ENCODE data around the gene MAML2. TPM values are rescaled to one million over a fixed set of nuclear protein-coding genes. Genes with fewer than 3 reads are reported as not detected.

The MAML2 gene
- total RNA-seq, 1 experiment from 2014 or later: 28.3 TPM

DNA sequence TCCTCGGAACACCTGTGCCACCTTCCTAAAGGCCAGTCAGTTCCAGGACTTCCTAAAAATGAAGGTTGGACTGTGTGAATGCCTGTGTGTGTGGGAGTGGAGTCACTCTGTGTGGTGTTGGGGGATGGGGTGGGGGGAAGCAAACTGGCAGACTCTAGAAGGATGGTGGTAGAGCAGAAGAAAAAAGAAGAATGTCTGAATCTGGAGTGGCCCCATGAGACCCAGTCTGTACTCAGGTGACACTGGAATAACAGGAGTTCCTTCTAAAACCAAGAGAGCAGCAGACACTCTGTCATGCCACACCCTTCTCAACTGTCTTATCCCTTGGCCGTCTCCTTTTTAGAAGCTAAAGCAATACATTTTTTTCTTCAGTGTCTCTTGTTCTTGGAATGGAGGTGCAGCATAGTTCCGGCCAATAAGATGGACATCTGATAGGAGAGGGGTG is 82.9 kb downstream of the MAML2 start:
- H3K4me2 ChIP-seq: peak overlapping the region; percentile 63
- CTCF ChIA-PET: no interaction called here
- H3K79me2 ChIP-seq (ENCODE audit: low read depth): peaks cover 89% of the 10 kb centered on the region
- no peaks in the 10 kb centered on the region for H4K20me1 ChIP-seq (ENCODE audit: insufficient read depth)
- H3K36me3 ChIP-seq (ENCODE audit: low read depth): peaks cover 49% of the 10 kb centered on the region
- no peak for DNase-seq
- intact Hi-C loops (cut with micrococcal nuclease; ENCODE audit: unreplicated experiment): loop anchor here (5.0 kb wide), 1 partner anchor 47 kb away; no protein-coding TSS in a partner anchor
- no peaks in the 10 kb centered on the region; the same call in 1 of the 2 replicates for H3K9me3 ChIP-seq (ENCODE audit: insufficient read depth, low read depth)
- H3K4me1 ChIP-seq (replicated peaks; ENCODE audit: insufficient read depth): peaks cover 86% of the 10 kb centered on the region
- no TSS peak for BruUV-seq (replicated peaks)
- H3K27ac ChIP-seq: peak overlapping the region; percentile 83
- no peaks in the 10 kb centered on the region; the same call in 1 of the 2 replicates for H3K9me2 ChIP-seq (ENCODE audit: insufficient read depth)
- H3F3A ChIP-seq (ENCODE audit: insufficient read depth, low read depth): peaks cover 63% of the 10 kb centered on the region
- no peak overlapping the region for H2AFZ ChIP-seq
- H3K27me3 ChIP-seq (ENCODE audit: insufficient read depth, low read depth): no peaks in the 10 kb centered on the region
- TF ChIP-seq, protein P1, sequence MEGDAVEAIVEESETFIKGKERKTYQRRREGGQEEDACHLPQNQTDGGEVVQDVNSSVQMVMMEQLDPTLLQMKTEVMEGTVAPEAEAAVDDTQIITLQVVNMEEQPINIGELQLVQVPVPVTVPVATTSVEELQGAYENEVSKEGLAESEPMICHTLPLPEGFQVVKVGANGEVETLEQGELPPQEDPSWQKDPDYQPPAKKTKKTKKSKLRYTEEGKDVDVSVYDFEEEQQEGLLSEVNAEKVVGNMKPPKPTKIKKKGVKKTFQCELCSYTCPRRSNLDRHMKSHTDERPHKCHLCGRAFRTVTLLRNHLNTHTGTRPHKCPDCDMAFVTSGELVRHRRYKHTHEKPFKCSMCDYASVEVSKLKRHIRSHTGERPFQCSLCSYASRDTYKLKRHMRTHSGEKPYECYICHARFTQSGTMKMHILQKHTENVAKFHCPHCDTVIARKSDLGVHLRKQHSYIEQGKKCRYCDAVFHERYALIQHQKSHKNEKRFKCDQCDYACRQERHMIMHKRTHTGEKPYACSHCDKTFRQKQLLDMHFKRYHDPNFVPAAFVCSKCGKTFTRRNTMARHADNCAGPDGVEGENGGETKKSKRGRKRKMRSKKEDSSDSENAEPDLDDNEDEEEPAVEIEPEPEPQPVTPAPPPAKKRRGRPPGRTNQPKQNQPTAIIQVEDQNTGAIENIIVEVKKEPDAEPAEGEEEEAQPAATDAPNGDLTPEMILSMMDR (conservative IDR thresholded peaks at IDR 0.05): no peak
- no peak for TF ChIP-seq EZH2 (IDR thresholded peaks at IDR 0.05; ENCODE audit: low read depth)
- no peak overlapping the region for H3K4me3 ChIP-seq
- POLR2A ChIA-PET (ENCODE audit: unreplicated experiment): interaction anchor here (0.9 to 1.2 kb wide), 2 partner anchors 17 to 83 kb away, joined by 4 read pairs; partner anchors contain the start of gene MAML2

DNA sequence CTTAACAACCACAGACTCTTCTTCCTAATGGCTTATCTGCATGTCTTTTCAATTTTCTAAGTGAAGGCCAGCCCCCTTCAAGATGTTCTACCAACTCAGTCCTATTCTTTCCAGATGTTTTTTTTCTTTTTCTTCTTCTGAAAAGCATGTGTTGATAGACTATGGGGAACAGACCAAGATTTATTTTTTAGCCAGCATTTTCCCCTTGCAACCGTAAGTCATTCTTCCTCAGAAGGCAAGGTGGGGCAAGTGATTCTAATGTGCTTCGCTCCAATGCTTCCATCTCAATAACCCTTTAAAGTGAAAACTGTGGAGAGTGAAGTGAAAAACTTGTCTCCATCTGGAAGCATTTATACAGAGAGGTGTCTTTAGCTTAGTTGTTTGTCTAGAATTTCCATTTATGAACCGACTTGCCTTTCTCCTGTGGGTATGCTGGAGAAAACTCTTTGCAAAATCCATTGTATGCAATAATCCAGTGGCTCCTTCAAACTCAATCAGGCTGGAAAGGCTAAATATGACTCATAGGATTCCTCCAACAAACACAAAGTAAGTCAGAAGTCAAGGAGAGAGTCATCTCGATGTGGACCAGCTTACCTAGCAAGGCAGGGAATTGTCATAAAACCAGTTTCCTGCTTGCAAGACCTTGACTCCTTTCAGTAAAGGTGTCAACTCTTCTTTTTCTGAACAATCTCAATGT is 83.7 kb downstream of the MAML2 start:
- H3K4me2 ChIP-seq: peak overlapping the region; percentile 63
- no peaks in the 10 kb centered on the region for H4K20me1 ChIP-seq (ENCODE audit: insufficient read depth)
- no peak for TF ChIP-seq EZH2 (IDR thresholded peaks at IDR 0.05; ENCODE audit: low read depth)
- TF ChIP-seq, protein P1 (conservative IDR thresholded peaks at IDR 0.05): no peak
- no peaks in the 10 kb centered on the region; the same call in 1 of the 2 replicates for H3K9me3 ChIP-seq (ENCODE audit: insufficient read depth, low read depth)
- peak overlapping the region; percentile 83 for H3K27ac ChIP-seq
- peaks cover 89% of the 10 kb centered on the region for H3K79me2 ChIP-seq (ENCODE audit: low read depth)
- peaks cover 78% of the 10 kb centered on the region for H3K4me1 ChIP-seq (replicated peaks; ENCODE audit: insufficient read depth)
- peaks cover 54% of the 10 kb centered on the region for H3F3A ChIP-seq (ENCODE audit: insufficient read depth, low read depth)
- ChIA-PET CTCF (no interaction called here), POLR2A (ENCODE audit: unreplicated experiment) (interaction anchor here (0.6 to 1.2 kb wide), 6 partner anchors 10 to 129 kb away, joined by 3 to 10 read pairs (median 4); partner anchors contain the start of gene MAML2)
- no peaks in the 10 kb centered on the region for H3K27me3 ChIP-seq (ENCODE audit: insufficient read depth, low read depth)
- H3K36me3 ChIP-seq (ENCODE audit: low read depth): peaks cover 50% of the 10 kb centered on the region
- H3K4me3 ChIP-seq: peak overlapping the region; percentile 0; the same call in 1 of the 2 replicates
- intact Hi-C loops (cut with micrococcal nuclease; ENCODE audit: unreplicated experiment): loop anchor here (1.0 kb wide), 1 partner anchor 82 kb away; no protein-coding TSS in a partner anchor
- peak; percentile 39 to 98 for DNase-seq
- H3K9me2 ChIP-seq (ENCODE audit: insufficient read depth): no peaks in the 10 kb centered on the region; the same call in 1 of the 2 replicates
- BruUV-seq (replicated peaks): no TSS peak
- no peak overlapping the region for H2AFZ ChIP-seq

DNA sequence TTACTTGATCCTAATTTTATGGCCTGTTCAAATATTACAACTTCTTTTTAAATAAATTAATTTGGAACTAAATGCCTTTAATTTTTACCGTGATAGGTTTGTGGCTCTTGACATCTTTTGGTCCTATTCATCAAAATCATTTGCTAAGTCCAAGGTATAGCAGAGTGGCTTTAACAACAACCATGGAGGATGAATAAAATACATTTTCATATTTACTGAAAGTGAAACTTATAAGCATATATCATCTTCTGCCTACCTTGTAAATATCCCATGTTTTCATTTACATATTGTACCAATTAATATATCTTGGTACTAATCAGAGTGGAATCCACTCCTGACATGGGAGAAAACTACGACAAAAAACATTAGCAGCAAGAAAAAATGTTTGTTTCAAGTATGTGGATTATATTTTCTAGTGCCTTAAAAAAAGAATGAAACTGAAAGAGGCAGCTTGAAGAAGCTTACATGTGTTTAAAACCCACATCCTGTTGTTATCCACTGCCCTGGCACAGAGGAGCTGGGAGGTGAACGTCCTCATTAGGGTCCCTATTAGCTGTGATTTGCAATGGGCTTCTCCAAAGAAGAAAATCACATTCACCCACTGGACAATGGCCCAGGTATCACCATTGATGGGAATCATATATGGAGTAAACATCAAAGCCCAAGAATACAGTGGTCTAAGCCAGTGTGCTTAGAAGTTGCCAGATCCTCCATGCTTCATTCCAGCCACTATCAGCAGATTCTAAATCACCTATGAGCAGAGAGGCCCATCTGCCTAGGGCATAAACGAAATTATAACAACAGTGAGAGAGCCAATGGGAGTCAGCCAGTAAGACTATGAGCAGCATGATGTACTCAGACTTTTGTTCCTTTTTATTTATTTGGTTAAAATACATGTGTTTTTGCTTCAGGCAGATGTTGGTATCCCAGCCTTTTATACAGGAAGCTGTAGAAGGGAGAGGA is 84.7 kb downstream of the MAML2 start:
- BruUV-seq (replicated peaks): no TSS peak
- Histone ChIP-seq H3K27me3 (ENCODE audit: insufficient read depth, low read depth) (no peaks in the 10 kb centered on the region), H4K20me1 (ENCODE audit: insufficient read depth) (no peaks in the 10 kb centered on the region), H3K4me2 (peak overlapping the region; percentile 63), H3K9me3 (ENCODE audit: insufficient read depth, low read depth) (no peaks in the 10 kb centered on the region; the same call in 1 of the 2 replicates), H3K4me3 (0 out of 2 replicates have a peak overlapping the region, but pooled peaks have one; percentile 0), H3K4me1 (replicated peaks; ENCODE audit: insufficient read depth) (peaks cover 68% of the 10 kb centered on the region), H3K79me2 (ENCODE audit: low read depth) (peaks cover 92% of the 10 kb centered on the region), H2AFZ (no peak overlapping the region), H3K9me2 (ENCODE audit: insufficient read depth) (no peaks in the 10 kb centered on the region; the same call in 1 of the 2 replicates), H3F3A (ENCODE audit: insufficient read depth, low read depth) (peaks cover 45% of the 10 kb centered on the region), H3K27ac (peak overlapping the region; percentile 83), H3K36me3 (ENCODE audit: low read depth) (peaks cover 58% of the 10 kb centered on the region)
- no peak for DNase-seq
- CTCF ChIA-PET: no interaction called here
- POLR2A ChIA-PET (ENCODE audit: unreplicated experiment): interaction anchor here (0.7 kb wide), 1 partner anchor 9 kb away, joined by 3 read pairs; no protein-coding TSS in a partner anchor
- TF ChIP-seq EZH2 (IDR thresholded peaks at IDR 0.05; ENCODE audit: low read depth): no peak
- TF ChIP-seq, protein P1 (conservative IDR thresholded peaks at IDR 0.05): no peak
- intact Hi-C loops (cut with micrococcal nuclease; ENCODE audit: unreplicated experiment): no loop called here

Measured in PC-9 (cell line).